GM21381 (cell line): ENCODE results near the gene NCOA7.

Experiments used
- ATAC-seq: cut with Tn5 transposase; IDR thresholded peaks from one replicate; pipeline ENCODE4 v1.9.1; 2021; ENCODE audit warnings: mild to moderate bottlenecking, moderate library complexity; ENCODE audit not compliant: unreplicated experiment

Gene NCOA7

GRCh38 chr6:125810445-125810844 lies 19.7 kb downstream of the NCOA7 start:
- no peak for ATAC-seq

GRCh38 chr6:125811259-125811658 lies 20.5 kb downstream of the NCOA7 start:
- ATAC-seq = no peak

- no peak for ATAC-seq
Measured at GRCh38 chr6:125812394-125813292, 21.9 kb downstream of the NCOA7 start.

GRCh38 chr6:125814481-125814880 lies 23.7 kb downstream of the NCOA7 start:
- peak; percentile 43 for ATAC-seq

- no peak for ATAC-seq
Measured at GRCh38 chr6:125815080-125815910, 24.5 kb downstream of the NCOA7 start.

GRCh38 chr6:125816828-125817280 lies 26.1 kb downstream of the NCOA7 start:
- no peak for ATAC-seq

- peak; percentile 37 for ATAC-seq
Measured at GRCh38 chr6:125818225-125818657, 27.5 kb downstream of the NCOA7 start.

- ATAC-seq = no peak
Measured at GRCh38 chr6:125818772-125819260, 28.1 kb downstream of the NCOA7 start.

GRCh38 chr6:125819535-125820326 lies 29.0 kb downstream of the NCOA7 start:
- no peak for ATAC-seq

- ATAC-seq = no peak
Measured at GRCh38 chr6:125821825-125822281, 31.1 kb downstream of the NCOA7 start.

GRCh38 chr6:125823180-125823579 lies 32.4 kb downstream of the NCOA7 start:
- ATAC-seq = no peak

- ATAC-seq = no peak
Measured at GRCh38 chr6:125824946-125825771, 34.4 kb downstream of the NCOA7 start.

- ATAC-seq = no peak
Measured at GRCh38 chr6:125826695-125827463, 36.1 kb downstream of the NCOA7 start.

GRCh38 chr6:125827788-125828320 lies 37.1 kb downstream of the NCOA7 start:
- no peak for ATAC-seq

- ATAC-seq = no peak
Measured at GRCh38 chr6:125828476-125829039, 37.8 kb downstream of the NCOA7 start.

GRCh38 chr6:125829433-125829832 lies 38.7 kb downstream of the NCOA7 start:
- ATAC-seq = no peak

- ATAC-seq = no peak
Measured at GRCh38 chr6:125831659-125832058, 40.9 kb downstream of the NCOA7 start.

GRCh38 chr6:125832391-125833117 lies 41.8 kb downstream of the NCOA7 start:
- ATAC-seq = no peak
